Measurements from ENCODE around the gene AXIN1. TPM values are rescaled to one million over a fixed set of nuclear protein-coding genes. Genes with fewer than 3 reads are reported as not detected.
A peak's percentile ranks its signal among the peaks of the same experiment; 100 is the strongest.

Gene AXIN1
- total RNA-seq, 1 experiment from 2014 or later, result 50.3 TPM

DNA sequence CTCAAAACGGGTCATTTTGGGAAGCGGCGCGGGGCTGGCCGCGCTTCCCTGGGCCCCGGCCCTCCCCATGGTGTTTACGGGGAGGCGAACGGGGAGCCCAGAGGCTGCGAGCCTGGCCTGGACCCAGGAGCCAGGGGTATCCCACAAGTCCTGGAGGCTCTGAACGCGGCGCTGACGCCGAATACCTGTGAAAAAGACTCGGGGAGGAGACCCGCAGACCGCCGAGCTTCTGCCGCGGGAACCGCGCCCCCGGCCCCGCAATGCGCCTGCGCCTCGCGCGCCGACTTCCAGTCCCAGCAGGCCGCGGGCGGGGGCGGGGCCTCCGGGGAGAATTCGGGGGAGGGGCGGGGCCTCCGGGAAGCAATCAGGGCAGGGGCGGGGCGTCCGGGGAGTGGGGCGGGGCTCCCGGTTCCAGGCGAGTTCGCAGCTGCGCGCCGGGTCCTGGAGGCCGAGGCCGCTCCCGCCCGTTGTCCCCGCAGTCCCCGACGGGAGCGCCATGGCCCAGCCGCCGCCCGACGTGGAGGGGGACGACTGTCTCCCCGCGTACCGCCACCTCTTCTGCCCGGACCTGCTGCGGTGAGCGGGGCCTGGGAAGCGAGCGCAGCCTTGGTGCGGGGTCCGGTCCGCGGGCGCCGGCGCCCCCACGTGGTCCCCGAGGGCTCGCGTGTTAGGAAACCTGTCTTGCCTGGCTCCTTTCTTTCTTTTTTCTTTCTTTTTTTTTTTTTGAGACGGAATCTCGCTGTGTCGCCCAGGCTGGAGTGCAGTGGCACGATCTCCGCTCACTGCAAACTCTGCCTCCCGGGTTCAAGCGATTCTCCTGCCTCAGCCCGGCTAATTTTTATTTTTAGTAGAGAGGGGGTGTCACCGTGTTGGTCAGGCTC lies 49.2 kb upstream of the AXIN1 start, which contains the start of gene DECR2 (continued):
- TF ChIP-seq, protein P1, sequence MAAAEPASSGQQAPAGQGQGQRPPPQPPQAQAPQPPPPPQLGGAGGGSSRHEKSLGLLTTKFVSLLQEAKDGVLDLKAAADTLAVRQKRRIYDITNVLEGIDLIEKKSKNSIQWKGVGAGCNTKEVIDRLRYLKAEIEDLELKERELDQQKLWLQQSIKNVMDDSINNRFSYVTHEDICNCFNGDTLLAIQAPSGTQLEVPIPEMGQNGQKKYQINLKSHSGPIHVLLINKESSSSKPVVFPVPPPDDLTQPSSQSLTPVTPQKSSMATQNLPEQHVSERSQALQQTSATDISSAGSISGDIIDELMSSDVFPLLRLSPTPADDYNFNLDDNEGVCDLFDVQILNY (CRISPR knock-in tag; IDR thresholded peaks at IDR 0.05), result 0 out of 2 replicates have a peak, but pooled peaks have one; percentile 6
- TF ChIP-seq NR1H2 (CRISPR knock-in tag; IDR thresholded peaks at IDR 0.05) (no peak), RORB (CRISPR knock-in tag; IDR thresholded peaks at IDR 0.05) (no peak), AR (CRISPR knock-in tag; IDR thresholded peaks at IDR 0.05) (0 out of 2 replicates have a peak, but pooled peaks have one; percentile 30), USF1 (CRISPR knock-in tag; IDR thresholded peaks at IDR 0.05) (0 out of 2 replicates have a peak, but pooled peaks have one; percentile 18), TEAD1 (CRISPR knock-in tag; IDR thresholded peaks at IDR 0.05) (0 out of 2 replicates have a peak, but pooled peaks have one; percentile 18), NFE2L1 (CRISPR knock-in tag; IDR thresholded peaks at IDR 0.05) (0 out of 2 replicates have a peak, but pooled peaks have one; percentile 47), SP1 (CRISPR knock-in tag; conservative IDR thresholded peaks at IDR 0.05) (peak; percentile 64; the same call in 1 of the 2 replicates), MYBL2 (CRISPR knock-in tag; IDR thresholded peaks at IDR 0.05) (peak; percentile 36; the same call in 1 of the 2 replicates), PRDM15 (CRISPR knock-in tag; IDR thresholded peaks at IDR 0.05) (no peak), ZNF138 (CRISPR knock-in tag; conservative IDR thresholded peaks at IDR 0.05) (0 out of 2 replicates have a peak, but pooled peaks have one; percentile 47), USF2 (CRISPR knock-in tag; IDR thresholded peaks at IDR 0.05) (peak; percentile 40)
- TF ChIP-seq, protein P2, sequence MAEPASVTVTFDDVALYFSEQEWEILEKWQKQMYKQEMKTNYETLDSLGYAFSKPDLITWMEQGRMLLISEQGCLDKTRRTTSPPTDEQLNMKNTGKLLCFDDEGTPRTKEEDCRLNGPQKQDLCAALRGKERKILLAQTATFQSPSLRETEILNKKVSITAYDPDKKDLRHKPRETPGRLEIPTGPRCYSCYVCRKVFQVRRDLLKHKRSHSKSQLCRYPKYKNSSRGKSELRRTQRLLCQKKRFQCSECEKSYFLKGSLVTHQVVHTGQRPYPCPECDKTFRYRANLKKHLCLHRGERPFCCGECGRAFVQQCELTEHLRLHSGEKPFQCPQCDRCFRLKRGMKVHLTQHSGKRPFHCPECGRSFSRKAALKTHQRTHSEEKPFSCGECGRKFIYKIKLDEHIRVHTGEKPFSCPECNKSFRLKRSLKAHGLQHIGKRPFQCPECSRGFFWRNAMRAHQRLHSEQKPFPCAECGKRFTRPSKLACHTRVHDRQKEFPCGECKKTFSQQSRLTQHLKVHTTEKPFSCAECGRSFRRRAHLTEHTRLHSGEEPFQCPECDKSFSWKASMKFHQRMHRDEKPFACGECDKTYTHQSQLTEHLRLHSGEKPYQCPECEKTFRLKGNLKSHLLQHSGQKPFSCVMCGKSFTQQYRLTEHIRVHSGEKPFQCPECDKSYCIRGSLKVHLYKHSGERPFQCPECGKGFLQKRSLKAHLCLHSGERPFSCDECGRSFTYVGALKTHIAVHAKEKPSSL (CRISPR knock-in tag; conservative IDR thresholded peaks at IDR 0.05), result no peak
- TF ChIP-seq, protein P3, sequence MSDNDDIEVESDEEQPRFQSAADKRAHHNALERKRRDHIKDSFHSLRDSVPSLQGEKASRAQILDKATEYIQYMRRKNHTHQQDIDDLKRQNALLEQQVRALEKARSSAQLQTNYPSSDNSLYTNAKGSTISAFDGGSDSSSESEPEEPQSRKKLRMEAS (CRISPR knock-in tag; IDR thresholded peaks at IDR 0.05), result 0 out of 2 replicates have a peak, but pooled peaks have one; percentile 14
- TF ChIP-seq, protein P4, sequence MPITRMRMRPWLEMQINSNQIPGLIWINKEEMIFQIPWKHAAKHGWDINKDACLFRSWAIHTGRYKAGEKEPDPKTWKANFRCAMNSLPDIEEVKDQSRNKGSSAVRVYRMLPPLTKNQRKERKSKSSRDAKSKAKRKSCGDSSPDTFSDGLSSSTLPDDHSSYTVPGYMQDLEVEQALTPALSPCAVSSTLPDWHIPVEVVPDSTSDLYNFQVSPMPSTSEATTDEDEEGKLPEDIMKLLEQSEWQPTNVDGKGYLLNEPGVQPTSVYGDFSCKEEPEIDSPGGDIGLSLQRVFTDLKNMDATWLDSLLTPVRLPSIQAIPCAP (CRISPR knock-in tag; IDR thresholded peaks at IDR 0.05), result no peak
- TF ChIP-seq, protein P5, sequence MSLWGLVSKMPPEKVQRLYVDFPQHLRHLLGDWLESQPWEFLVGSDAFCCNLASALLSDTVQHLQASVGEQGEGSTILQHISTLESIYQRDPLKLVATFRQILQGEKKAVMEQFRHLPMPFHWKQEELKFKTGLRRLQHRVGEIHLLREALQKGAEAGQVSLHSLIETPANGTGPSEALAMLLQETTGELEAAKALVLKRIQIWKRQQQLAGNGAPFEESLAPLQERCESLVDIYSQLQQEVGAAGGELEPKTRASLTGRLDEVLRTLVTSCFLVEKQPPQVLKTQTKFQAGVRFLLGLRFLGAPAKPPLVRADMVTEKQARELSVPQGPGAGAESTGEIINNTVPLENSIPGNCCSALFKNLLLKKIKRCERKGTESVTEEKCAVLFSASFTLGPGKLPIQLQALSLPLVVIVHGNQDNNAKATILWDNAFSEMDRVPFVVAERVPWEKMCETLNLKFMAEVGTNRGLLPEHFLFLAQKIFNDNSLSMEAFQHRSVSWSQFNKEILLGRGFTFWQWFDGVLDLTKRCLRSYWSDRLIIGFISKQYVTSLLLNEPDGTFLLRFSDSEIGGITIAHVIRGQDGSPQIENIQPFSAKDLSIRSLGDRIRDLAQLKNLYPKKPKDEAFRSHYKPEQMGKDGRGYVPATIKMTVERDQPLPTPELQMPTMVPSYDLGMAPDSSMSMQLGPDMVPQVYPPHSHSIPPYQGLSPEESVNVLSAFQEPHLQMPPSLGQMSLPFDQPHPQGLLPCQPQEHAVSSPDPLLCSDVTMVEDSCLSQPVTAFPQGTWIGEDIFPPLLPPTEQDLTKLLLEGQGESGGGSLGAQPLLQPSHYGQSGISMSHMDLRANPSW (CRISPR knock-in tag; conservative IDR thresholded peaks at IDR 0.05; ENCODE audit: low read depth), result 0 out of 2 replicates have a peak, but pooled peaks have one; percentile 28
- TF ChIP-seq, protein P6, sequence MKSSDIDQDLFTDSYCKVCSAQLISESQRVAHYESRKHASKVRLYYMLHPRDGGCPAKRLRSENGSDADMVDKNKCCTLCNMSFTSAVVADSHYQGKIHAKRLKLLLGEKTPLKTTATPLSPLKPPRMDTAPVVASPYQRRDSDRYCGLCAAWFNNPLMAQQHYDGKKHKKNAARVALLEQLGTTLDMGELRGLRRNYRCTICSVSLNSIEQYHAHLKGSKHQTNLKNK (CRISPR knock-in tag; IDR thresholded peaks at IDR 0.05), result peak; percentile 89
- TF ChIP-seq, protein P7, sequence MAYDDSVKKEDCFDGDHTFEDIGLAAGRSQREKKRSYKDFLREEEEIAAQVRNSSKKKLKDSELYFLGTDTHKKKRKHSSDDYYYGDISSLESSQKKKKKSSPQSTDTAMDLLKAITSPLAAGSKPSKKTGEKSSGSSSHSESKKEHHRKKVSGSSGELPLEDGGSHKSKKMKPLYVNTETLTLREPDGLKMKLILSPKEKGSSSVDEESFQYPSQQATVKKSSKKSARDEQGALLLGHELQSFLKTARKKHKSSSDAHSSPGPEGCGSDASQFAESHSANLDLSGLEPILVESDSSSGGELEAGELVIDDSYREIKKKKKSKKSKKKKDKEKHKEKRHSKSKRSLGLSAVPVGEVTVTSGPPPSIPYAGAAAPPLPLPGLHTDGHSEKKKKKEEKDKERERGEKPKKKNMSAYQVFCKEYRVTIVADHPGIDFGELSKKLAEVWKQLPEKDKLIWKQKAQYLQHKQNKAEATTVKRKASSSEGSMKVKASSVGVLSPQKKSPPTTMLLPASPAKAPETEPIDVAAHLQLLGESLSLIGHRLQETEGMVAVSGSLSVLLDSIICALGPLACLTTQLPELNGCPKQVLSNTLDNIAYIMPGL (CRISPR knock-in tag; IDR thresholded peaks at IDR 0.05), result peak; percentile 71

Measured in WTC11 (cell line).